BE2C (cell line): Measurements from ENCODE around the gene RPS6KB2.
A peak's percentile ranks its signal among the peaks of the same experiment; 100 is the strongest.

Experiments used
- DNase-seq: peaks from one replicate; pipeline ENCODE4 v3.0.0-alpha.2; 2020
- H3K27me3 ChIP-seq: fragments of 250-450 bp; sonication (Bioruptor Pico); 2 replicates; pipeline ENCODE4 v1.5.1; 2020; ENCODE audit warnings: mild to moderate bottlenecking
- H3K36me3 ChIP-seq: fragments of 250-450 bp; sonication (Bioruptor Pico); 2 replicates; pipeline ENCODE4 v1.5.1; 2020; ENCODE audit warnings: mild to moderate bottlenecking
- H3K4me1 ChIP-seq: fragments of 250-450 bp; sonication (Bioruptor Pico); 2 replicates; pipeline ENCODE4 v1.5.1; 2020
- H3K4me3 ChIP-seq: 2 replicates; pipeline ENCODE4 v1.5.1; 2011; ENCODE audit warnings: low read depth, low read length
- H3K9me3 ChIP-seq: fragments of 250-450 bp; sonication (Bioruptor Pico); 2 replicates; pipeline ENCODE4 v1.5.1; 2020
- CTCF ChIP-seq: IDR thresholded peaks from 2 replicates; pipeline ENCODE4 v1.5.1; 2012; ENCODE audit warnings: mild to moderate bottlenecking, low read depth, low read length

The RPS6KB2 gene

DNA sequence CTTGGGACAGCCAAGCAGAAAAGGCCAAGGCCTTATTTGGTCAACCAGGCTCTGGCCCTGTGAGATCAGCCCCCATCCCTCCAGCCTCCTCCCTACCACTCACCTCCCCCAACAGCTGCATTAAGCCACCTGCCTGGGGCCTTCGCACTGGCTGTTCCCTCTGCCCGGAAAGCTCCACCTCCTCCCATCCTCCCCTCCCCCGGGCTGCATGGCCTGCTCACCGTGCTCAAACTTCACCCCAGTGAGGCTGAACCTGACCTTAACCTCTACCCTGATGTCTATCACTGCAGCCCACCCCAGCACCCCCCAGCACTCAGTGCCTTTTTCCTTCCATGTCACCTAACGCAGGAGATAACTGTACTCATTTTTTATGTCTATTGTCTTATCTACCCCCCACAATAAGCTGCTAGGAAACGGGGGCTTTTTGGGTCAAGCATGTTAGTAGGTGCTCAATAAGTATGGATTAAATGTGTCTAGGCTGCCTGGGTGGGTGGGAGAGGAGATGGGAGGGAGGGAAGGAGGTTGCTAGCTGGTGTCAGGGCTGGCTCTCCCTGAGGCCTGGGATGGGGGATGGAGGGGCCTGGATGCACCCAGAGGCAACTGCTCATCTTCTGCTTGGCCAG lies 8.3 kb downstream of the RPS6KB2 start:
- H3K4me3 ChIP-seq: no peak overlapping the region
- no peaks in the 10 kb centered on the region for H3K27me3 ChIP-seq
- peaks cover 39% of the 10 kb centered on the region for H3K36me3 ChIP-seq
- no peak for TF ChIP-seq CTCF
- DNase-seq: peak; percentile 57
- H3K9me3 ChIP-seq: no peaks in the 10 kb centered on the region
- peaks cover 9% of the 10 kb centered on the region for H3K4me1 ChIP-seq

DNA sequence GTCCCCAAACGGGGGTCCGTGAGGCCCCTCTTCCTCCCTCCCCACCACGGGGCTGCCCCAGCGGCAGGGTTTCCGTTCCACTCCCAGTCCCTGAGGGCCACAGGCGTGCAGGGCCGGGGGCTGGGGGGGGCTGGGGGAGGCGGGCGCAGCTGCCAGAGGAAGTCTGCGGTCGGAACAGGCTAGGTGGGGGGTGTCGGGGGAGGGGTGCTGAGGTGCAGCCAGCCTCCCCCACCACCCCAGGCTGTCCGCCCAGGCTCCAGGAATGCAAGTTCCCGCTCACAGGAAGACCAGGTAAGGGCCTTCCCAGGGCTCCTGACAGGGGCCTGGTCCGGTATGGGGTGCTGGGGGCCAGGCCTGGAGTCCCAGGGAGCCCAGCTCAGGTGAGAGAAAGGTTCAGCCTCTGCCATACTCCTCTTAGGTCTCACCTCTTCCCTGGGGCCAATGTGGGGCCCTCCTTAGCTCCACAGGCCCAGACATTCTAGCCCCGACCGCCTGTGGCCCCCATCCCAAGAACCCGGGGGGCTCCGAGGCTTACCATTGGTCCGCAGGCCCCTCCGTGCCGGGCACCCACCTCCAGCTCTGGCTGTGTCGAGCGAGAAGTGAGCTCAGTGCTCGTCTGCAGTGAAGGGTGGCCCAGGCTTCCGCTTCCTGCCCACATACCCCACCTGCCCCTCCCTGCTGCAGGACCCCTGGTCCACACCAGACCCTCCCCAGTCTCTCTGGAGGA lies 9.0 kb downstream of the RPS6KB2 start, which contains the start of gene PTPRCAP:
Gene PTPRCAP, minus strand, starts transcription at position 601 of the 727 bp plus-strand sequence. Its CDS starts 63 bp downstream, at position 538.
- TF ChIP-seq CTCF: no peak

DNA sequence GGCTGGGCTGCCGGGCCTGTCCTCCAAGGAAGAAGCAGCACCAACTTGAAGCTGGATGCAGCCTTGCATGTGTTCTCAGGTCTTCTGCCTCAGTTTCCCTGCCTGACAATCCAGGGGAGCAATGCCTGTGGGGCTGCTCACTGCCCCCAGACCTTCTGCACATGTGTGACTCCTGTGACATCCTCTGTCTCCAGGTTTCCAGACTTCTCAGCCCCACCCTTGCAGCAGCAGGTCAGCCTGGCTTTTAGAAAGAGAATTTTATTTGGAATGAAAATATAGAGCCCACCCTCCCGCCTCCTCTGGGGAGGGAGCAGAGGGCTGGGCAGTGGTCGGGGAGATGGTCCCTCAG lies 9.5 kb downstream of the RPS6KB2 start:
- Histone ChIP-seq H3K4me3 (no peak overlapping the region), H3K27me3 (no peaks in the 10 kb centered on the region), H3K36me3 (peaks cover 37% of the 10 kb centered on the region), H3K9me3 (no peaks in the 10 kb centered on the region), H3K4me1 (peaks cover 9% of the 10 kb centered on the region)
- no peak for TF ChIP-seq CTCF
- no peak for DNase-seq

More for the DNA sequence above, 9.0 kb downstream of the RPS6KB2 start, which contains the start of gene PTPRCAP:
- H3K36me3 ChIP-seq: peaks cover 37% of the 10 kb centered on the region
- H3K9me3 ChIP-seq: no peaks in the 10 kb centered on the region
- peaks cover 9% of the 10 kb centered on the region for H3K4me1 ChIP-seq
- DNase-seq: no peak
- H3K4me3 ChIP-seq: no peak within 1 kb of the TSS
- no peaks in the 10 kb centered on the region for H3K27me3 ChIP-seq

DNA sequence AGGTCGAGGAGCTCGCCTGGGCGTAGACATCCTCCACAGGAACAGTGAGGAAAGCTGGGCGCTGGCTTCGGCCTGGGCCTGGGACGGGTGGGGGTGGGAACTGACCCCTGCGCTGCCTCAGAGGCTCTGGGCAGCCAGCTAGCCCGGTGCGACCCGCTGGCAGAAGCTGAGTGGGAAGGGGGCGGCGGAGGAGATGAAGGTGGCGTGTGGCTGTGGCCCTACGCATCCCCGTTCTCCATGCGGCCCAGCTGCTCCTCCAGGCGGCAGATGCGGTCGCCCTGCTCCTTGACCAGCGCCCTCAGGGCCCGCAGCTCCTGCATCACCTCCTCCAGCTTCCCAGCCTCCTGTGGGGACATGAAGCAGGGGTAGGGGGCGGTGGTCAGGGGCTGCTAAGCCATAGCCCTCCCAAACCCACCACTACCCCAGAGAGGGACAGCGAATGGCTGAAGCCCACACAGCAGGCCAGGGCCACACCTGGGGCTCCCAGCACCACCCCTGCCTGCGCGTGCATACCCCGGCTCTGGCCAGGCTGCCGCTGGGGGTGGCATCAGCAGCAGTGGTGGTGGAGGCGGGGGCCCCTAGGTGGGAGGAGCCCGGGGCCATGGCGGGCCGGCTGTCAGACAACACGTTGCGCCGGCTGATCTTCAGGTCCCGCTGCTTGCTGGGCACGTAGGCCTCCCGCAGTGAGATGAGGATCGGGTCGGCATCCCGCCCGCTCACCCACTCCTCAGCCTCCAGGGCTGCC lies 10.0 kb downstream of the RPS6KB2 start:
- H3K27me3 ChIP-seq: no peaks in the 10 kb centered on the region
- peaks cover 9% of the 10 kb centered on the region for H3K4me1 ChIP-seq
- no peak for TF ChIP-seq CTCF
- no peaks in the 10 kb centered on the region for H3K9me3 ChIP-seq
- DNase-seq: no peak
- no peak overlapping the region for H3K4me3 ChIP-seq
- peaks cover 32% of the 10 kb centered on the region for H3K36me3 ChIP-seq

DNA sequence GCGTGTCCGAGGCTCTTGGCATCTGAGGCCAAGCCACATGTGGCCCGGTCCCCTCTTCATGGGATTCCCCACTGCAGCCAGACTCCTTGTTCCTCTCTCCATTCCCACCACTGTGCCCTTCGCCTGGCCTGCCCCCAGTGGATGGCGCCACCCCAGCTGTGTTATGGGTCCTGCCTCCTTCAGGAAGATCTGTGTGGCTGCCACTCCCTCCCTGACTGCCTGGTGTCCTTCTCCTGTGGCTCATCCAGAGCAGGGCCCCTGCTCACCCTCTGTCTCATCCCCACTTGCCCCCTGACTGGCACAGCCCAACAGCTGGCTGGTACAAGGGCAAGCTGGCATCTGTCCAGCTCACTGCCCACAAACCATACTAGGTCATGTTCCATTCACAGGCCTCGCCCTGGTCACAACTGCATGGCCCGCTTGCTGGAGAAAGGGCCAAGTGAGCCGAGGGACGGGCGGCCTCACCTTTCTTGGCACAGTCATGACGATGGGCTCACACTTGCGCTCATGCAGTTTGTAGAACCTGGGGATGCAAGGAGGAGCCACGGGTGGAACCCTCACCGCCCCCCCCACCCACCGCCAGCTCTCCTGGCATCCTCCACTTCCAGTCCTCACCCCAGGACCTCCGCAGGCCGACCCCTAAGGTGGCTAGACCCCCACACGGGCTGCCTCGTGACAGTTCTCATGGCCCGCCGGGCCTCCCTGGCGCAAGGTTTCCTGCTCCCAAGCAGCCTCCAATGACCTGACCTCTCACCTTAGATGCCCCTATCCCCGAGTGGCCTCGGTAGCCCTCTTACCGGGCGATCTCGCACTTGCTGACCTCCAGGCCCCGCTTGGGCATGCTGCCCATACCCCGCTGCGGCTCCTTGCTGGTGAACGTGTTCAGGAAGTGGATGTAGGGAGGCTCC lies 11.3 kb downstream of the RPS6KB2 start:
- peak; percentile 44 for TF ChIP-seq CTCF

More for the DNA sequence above, 11.3 kb downstream of the RPS6KB2 start:
- Histone ChIP-seq H3K27me3 (no peaks in the 10 kb centered on the region), H3K36me3 (peaks cover 19% of the 10 kb centered on the region), H3K4me3 (no peak overlapping the region), H3K4me1 (peaks cover 9% of the 10 kb centered on the region), H3K9me3 (no peaks in the 10 kb centered on the region)
- peak; percentile 56 for DNase-seq
